GDM1 (cell line): ENCODE data around the gene SLC26A9.

ENCODE experiments used
- DNase-seq: peaks from one replicate; lab custom pipeline; 2025; lab: John Stamatoyannopoulos, UW

Gene SLC26A9

DNA sequence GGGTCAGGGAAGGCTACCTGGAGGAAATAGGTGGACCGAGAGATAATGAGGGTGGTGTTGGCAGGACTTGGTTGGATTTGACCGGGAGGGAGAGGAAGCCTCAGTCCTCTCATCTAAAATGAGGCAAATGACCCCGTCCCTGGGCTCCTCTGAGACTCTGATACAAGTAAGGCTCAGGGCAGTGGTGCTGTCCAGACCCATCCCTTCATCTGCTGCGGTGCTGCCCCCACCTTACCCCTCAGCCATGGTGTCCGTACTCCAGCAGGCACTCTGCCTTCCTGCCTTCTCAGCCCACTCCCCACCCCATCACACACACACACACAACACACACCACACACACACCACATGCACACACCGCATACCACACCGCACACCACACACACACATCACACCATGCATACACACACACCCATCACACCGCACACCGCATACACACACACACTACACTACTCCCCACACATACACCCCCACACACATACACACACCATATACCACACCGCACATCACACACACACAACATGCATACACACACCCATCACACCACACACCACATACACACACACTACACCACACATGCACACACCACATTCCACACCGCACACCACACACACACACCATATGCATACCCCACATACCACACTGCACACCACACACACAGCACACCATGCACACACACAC is 29.4 kb upstream of the SLC26A9 start:
- no peak for DNase-seq

DNA sequence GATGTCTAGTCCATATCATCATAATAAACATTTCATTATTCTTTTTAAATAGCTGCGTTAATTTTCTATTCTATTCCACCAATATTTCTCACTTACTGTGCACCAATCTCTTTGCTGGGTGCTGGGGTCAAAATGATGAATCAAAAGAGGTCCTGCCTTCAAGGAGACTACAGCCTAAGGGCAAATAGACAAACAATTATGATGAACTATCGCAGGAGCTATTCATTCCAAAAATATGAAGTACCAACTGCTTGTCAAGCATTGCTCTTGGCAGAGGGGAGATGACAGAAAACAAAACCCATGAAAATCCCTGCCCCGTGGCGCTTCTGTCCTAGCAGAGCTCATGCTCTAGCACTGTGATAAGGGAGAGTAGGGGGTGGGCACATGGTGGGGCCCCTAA is 28.8 kb upstream of the SLC26A9 start:
- no peak for DNase-seq

DNA sequence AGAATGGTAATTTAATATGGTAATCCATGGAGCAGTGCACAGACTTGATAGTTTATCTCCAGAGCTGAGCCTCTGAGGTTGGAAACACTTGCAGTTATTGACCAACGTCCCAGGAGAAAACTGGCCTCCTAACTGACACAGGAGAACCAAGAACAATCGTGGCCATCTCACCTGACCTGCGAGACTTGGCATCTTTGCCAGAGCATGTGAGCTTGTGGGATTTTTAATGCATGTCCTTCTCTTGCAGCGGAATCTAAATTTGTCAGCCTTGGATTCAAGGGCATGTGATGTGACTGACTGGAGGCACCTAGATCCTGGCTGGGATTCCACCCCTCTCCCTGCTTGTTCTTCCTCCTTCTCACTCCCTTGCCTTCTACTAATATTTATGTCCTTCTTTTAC is 27.8 kb upstream of the SLC26A9 start:
- no peak for DNase-seq

DNA sequence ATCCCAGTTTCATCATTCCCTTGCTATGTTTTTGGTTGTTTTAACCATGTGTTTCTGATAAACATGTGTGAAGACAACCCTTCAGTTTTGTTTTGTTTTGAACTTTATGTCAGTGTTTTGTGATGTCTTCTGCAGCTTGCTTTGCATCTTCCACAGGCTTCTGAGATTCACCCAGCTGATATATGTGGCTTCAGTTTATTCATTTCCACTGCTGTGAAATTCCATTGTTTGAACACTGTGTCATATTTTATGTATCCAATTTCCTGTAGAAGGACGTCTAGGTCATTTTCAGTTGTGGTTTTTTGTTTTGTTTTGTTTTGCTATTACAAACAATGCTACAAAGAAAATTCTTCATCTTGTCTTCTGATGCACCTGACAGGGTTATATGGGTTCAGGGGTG is 27.2 kb upstream of the SLC26A9 start:
- DNase-seq = no peak

DNA sequence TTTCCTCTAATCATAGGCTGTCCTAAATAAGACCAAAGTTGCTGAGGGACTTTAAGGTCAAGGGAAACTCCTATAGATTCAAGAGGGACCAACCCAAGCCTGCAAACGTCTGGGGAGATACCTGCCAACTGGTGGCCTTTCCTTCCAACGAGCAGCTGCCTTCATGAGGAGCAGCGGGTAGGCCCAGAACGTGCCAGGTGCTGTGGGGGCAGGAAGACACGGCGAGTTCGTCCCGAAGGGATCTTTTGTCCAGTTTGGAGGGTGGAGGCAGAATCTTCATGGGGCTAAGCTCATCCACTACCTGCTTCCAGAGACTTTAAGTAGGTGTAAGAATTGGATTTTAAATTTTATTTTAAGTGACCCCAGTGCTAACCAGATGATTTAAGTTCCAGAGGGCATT is 26.0 kb upstream of the SLC26A9 start:
- no peak for DNase-seq

DNA sequence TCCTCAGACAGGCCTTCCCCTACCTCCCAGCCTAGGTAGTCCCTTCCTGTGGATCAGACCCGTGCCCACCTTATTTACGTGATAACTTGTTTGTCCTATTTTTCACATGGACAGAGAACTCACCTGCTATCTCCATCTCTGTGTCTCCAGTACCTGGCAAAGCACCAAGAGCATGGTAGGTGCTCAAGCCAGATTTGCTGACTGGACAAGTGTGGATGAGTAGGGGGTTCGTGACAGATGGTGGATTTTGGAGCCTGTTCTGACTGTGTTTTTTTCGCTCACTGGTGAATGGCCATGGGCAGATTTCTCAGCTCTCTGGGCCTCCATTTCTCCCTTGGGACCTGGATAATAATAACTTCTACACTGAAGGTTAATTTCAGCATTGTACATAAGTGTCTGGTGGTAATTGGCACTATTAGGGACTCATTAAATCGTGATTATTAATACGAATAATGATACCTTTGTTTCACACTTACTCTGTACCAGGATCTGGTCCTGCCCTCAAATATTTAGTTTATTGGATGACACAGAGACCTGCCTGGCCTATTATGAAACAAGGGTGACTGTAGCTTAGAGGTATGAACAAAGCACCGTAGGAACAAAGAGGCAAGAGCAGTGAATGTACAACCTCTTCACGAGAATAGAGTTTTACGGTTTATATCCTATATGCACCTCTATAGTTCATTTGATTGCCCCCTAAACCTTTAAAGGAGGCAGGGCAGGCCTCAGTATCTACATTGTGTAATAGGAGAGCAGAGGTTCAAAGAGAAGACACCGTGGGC is 24.5 kb upstream of the SLC26A9 start:
- DNase-seq = no peak

DNA sequence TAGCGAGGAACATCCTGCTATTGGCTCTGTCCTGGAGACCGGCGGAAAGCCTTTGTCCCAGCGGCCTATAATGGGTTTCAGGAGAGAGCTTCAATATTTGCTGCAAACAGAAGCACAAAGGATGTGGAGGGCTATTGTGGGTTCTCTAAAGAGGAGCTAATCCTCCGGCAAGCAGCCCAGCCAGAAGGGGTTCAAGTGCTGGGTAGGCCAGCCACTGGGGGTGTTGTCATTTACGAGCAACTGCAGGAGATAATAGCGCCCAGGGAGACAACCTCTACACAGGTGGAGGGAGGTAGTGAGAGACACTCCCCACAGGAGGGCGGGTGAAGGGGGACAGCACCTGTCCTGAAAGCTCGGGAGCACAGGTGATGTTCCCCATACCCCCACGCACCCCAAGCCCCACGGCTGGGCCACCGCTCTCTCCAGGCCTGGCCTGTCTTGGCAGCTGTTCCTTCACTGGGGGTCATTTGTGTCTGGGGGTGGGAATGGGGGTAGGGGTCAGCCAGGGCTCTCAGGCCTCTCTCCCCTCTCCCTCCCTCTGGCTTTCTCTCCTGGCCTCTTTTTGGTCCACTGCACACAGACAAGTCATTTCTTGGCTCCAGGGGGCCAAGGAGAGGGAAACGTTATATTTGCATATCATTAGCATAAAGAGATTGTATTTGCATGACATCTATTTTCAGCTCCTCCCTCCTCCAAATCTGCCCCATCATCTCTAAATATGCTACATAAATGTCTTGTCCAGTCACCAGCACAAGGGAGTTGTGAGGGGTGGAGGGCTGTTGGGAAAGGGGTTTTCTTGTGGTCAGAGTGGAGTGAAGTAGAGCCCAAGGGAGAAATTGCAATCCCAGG is 22.0 kb upstream of the SLC26A9 start:
- no peak for DNase-seq

DNA sequence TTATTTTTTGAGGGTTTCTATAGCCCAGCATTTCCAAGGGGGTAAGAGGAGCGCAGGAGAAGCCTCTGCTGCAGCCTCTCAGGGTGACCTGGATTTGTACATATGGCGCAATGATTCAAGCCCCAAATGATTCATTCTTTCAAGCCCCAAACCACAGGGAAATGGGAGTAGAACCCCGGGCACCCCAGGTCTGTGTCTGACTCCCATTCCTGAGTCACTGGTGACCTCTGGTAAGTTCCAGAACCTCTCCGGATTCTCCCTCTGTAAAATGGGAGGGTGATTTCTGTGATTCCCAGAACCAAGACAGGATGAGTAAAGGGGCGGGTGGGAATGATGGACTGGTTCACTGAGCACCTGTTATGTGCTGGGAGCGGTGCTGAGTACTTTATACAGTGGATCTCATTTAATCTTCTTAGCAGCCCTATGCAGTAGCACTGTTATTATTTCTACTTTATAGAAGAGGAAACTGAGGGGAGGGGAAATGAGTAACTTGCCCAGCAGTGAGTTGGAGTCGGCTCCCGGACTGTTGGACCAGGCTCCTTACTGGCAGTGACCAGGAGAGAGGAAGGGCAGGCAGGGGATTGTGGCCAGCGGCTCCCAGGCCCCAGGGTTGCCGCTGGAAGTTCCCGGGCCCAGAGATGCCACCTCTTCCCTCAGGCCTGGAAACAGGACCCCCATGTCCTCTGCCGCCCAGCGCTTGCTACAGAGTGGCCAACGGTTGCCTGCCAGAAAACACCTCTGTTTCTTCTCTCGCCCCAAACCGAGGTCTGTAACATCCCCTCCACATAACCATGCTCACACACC is 20.3 kb upstream of the SLC26A9 start:
- no peak for DNase-seq

DNA sequence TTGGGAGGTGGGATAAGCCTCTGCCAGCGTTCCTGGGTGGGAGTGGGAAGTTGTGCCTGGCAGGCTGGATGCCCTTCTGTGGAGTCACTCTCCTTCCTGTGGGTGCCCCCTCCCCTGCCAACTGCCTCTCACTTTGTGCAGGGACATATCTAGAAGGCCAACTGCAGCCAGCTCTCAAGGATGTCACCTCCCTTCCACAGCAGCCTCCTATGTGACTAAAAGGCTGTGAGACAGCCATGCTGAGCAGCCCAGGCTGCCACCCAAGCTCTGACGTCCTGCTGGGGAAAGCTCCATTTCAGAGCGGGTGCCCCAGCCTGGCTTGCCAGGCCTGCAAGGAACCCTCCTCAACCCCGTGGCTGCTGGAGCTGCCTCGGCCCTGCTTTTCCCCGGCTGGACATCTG is 19.6 kb upstream of the SLC26A9 start:
- DNase-seq = no peak

DNA sequence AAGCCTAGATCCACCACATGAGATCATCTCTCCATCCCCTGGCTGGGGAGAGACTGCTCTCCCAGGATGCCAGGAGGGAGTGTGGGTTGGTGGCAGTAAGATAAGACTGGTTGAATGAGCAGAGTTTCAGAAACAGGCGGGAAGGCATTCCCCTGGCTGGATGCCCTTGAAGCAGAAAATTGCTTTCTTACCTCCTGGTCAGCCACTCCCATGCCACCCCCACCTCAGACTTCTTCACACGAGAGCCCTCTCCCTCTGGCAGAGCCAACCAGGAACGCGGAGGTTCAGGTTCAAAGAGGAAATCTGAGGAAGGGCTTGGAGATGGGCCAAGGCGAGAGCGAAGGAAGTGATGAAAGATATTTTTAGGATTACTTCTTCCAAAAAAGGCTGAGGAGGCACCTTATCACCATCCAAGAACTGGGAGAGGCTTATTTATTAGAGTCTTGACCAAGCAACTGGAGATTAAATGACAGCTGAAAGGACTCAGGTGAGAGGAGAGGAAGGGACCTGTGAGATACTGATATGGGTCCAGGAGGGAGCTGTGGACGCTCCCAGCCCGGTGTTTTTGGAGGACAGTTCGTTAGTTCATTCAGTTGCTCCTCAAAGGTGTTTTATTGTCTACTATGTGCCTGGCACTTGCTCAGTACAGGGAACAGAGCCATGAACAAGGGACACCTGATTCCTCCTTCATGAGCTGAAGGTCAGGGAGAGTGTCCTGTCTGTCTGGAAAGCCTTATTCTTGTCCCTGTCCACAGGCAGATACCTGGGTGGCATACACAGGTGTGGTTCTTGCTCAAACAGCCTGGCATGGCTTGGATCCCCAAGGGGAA is 18.9 kb upstream of the SLC26A9 start:
- no peak for DNase-seq

DNA sequence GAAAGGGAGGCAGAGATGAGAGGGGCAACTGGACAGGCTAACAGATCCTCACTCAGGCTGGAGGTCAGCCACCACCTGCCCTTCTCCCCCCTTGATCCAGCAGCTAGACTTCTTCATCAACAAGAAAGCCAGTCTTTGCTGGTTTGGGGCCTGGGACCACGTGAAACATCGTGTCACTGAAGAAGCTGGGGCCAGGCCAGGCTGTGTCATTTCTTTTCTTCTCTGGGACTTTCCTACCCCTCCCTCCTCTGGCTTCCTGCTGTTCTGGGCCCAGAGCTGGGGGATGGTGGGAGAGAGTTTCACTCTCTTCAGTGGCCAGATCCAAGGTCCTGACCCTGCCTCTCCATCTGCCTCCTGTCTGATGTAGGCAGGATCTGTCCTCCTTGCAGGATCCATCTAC is 18.1 kb upstream of the SLC26A9 start:
- no peak for DNase-seq

DNA sequence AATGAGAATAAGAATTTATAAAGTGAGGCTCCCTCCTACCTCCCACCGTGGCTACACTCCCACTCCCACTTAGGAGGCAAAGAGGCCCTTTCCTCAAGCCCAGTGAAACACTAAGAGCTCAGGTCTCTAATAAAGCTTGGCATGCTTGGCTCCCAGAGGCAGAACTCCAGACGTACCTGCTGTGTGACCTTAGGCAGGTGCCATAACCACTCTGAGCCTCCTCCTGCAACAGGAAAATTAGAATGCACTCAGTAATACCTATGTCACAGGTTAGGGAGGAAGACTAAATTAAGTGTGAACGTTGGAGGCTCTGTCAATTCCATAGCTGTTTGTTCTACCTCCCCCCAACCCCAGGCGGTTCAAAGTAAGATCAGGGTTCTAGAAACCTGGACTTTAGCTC is 16.5 kb upstream of the SLC26A9 start:
- DNase-seq = no peak

DNA sequence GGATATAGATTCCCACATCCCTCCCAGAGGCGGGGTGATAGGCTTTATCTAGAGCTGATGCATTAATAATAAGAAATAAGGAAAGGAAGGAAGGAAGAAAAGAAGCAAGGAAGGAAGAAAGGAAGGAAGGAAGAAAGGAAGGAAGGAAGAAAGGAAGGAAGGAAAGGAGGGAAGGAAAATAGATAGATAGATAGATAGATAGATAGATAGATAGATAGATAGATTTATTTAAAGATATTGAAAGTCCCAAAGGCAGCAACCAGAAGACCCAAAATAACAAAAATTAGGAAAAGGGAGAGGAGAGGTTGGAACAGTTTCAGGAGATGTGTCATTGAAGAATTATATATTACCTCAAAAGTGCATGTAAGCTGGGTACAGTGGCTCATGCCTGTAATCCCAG is 12.2 kb upstream of the SLC26A9 start:
- DNase-seq = no peak

DNA sequence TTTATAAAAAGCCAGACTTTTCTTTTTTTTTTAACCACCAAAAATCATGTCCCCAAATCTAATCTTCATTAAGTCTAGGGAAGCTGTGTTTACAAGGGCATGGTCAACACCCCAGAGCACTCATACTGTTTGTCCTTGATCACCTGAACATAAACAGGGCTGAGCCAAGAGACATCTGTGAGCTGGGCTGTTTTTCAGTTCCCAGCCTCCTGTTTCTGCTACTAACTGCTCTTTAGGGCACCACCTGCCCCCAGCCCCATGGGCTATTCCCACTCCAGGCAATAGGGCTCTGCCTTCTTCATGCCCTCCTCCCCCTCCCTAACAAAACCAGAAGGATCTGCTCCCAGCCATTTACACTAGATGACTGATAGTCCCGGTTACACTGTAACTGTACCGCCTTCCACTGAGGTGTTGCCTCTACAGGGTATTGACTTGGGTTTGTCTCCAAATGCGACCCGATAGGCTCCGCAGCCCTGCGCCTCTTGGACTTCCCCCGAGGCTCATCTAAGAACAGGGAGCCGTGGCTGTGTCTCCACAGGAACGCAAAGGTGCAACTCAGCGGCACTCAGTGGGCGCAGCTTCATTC is 11.7 kb upstream of the SLC26A9 start:
- no peak for DNase-seq

DNA sequence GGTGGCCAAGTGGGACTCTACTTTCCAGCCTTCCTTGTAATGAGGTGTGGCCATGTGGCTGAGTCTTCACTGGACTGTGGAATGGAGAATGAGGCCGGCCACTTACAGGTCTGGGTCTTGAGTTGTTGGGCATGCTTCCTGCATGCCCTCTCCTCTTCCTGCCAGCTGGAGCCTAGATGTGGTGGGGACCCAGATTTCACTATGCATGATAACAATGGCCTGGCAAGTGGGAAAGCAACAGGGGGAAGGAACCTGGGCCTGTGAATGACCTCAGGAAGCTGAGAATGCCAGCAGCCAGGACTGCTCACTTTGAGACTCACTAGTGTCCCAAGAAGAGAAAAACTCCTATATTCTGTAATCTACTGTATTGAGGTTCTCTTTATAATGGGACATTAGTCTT is 8.5 kb upstream of the SLC26A9 start:
- no peak for DNase-seq

DNA sequence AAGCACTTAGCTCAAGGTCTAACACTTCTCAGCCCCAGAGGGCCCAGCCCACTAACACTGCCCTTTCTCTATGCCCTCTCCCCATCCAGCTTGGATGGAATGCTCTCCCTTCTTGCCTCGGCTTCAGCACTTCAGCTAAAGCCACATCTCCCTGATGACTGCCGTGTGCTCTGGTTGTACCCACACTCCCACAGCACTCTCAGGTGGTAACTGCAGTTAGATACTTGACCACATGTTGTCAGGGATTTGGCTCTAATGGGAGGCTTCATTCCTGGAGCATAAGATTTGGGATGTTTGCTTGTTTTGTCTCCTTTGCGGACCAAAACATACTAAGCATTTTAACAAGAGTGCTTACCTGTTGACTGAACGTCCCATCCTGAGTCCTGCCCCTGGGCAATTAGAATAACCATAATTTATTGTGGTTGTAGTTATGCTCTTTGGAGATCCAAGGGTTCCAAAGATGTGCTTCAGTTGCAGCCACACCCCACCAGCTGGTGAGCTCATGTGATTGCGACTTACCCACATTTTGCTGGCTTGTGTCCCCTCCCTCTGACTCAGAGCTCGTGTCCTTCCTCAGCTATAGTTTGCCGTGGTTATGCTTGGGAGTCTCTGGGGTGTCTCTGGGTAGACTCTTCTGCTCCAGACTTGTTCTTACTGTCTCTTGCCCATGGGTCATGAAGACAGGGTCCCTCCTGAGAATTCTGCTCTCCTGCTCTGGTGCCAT is 7.7 kb upstream of the SLC26A9 start:
- no peak for DNase-seq

DNA sequence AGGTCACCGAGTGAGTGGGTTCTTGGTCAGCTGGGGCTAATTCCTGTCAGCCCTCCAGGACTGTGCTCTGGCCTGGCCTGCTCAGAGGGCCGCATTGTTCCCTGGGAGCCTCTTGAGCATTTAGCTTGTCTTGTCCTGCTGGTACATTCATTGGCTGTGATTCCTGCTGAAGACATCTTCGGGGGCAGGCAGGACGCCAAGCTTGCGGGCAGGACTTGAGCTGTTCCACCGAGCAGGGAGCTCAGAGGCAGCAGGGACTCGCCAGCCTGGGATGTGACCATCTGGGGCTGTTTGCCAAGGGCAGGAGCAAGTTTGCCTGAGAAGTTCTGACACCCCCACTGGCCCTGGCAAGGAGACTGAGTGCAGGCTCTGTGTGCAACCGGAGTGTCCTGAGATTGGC is 7.0 kb upstream of the SLC26A9 start:
- DNase-seq = no peak

DNA sequence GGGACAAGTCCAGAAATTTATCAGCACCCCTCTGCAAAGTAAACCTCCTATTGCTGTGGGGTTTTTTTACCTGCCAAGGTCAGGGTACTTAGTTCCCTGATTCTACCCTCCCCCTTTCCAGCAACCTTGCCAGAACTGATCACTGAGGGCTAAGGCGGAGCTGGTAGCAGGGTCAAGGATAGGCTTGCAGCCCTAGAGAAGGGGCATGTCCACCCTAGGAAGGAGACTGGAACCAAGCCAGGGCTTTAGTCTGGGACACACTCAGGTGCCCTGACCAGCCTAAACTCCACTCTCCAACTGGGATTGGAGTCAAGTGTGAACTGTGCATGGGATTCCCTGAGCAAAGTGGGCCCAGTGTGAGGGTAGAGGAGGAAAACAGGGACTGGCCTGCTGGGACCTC is 6.5 kb upstream of the SLC26A9 start:
- no peak for DNase-seq

DNA sequence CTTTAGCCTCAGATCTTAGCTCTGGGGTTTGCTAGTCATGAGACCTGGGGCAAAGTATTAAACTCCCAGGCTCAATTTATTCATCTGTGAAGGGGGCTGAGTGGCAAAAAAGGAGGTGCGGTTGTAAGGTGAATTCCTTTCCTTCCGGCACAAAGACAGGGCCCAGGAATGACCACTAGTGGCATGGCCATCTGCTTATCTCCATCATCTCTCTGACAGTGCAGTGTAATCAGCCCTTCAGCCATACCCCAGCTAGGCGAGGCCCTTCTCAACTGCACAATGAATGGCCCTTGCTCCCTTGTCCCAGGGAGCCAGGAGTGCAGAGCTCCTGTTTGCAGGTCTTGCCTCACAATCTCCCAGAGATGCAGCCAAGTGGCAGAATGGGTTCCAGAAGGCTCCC is 5.6 kb upstream of the SLC26A9 start:
- no peak for DNase-seq

DNA sequence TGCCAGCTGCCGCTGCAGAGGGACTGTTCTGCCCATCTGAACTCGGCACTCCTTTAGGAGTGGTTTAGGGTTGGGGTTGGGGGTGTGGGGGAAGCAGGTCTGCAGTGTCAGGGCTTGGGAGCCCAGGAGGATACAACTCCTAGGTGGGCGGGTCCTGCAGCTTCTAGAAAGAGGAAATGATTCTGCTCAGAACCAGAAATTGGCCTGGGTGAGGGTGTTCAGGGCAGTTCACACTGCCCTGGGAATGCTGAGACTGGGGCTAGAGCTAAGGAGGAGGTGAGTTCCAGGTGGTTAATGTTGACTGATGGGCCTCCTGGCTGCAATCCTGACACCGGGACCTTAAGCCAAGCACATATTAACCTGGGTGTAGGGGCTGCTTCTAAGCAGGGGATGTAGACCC is 4.8 kb upstream of the SLC26A9 start:
- no peak for DNase-seq
